VCaP (cell line): ENCODE measurements around the gene IGFL3.
"Not testable (repeated sequence)": the region's sequence is repeated elsewhere in the genome, so short reads cannot be mapped to it uniquely, and the experiment has no call there.

Experiments used
- H3K27ac ChIP-seq: fragments of 450-650 bp; 2 replicates; pipeline ENCODE4 v1.5.1; 2017
- CTCF ChIP-seq: fragments of 450-650 bp; conservative IDR thresholded peaks from 2 replicates; pipeline ENCODE4 v1.5.1; 2017; ENCODE audit warnings: mild to moderate bottlenecking, moderate library complexity

Gene IGFL3

GRCh38 chr19:46082728-46083050 lies 41.8 kb downstream of the IGFL3 start:
- TF ChIP-seq CTCF, result no peak
- H3K27ac ChIP-seq, result no peak overlapping the region

- TF ChIP-seq CTCF, result peak; percentile 87
- H3K27ac ChIP-seq, result no peak overlapping the region
Observed at GRCh38 chr19:46081928-46082727, 42.4 kb downstream of the IGFL3 start.

GRCh38 chr19:46080561-46080960 lies 43.9 kb downstream of the IGFL3 start:
- no peak for TF ChIP-seq CTCF

GRCh38 chr19:46079576-46079975 lies 44.9 kb downstream of the IGFL3 start:
- no peak for TF ChIP-seq CTCF
- H3K27ac ChIP-seq, result no peak overlapping the region

More at GRCh38 chr19:46080561-46080960, 43.9 kb downstream of the IGFL3 start:
- no peak overlapping the region for H3K27ac ChIP-seq

DNA sequence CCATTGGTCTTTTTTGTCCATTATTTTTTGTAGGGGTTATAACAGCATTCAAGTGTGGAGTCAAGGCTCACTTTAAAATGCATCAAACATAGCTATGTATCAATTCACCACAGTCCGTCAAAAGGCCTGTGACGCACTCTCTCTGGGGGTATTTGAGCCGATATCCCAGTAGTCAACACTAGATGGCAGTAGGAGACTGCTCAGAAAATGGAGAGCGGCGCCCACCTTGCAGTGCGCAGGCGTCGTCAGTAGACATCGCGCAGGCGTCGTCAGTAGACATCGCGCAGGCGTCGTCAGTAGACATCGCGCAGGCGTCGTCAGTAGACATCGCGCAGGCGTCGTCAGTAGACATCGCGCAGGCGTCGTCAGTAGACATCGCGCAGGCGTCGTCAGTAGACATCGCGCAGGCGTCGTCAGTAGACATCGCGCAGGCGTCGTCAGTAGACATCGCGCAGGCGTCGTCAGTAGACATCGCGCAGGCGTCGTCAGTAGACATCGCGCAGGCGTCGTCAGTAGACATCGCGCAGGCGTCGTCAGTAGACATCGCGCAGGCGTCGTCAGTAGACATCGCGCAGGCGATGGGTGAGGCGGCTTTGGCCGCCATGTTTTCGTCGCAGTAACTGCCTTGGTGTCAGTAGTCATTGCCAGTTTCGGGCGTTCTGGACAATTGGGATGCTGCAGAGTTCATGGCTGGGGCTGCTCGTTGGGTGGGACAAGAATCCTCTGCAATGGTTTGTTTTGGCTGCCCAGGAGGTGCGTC lies 45.7 kb downstream of the IGFL3 start:
- TF ChIP-seq CTCF, result peak; percentile 65
- not testable (repeated sequence) for H3K27ac ChIP-seq

DNA sequence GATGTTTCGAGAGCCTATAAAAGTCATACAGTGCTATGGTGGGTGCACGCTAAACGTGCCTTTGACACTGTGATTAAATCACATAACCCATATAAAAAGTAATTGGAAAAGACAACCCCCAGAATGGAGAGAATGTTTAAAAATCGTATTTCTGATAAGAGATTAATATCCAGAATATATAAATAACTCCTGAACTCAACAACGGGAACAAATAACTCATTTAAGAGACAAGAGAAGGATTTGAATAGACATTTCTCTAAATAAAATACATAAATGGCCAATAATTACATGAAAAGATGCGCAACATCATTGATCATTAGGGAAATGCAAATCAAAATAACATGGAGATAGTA lies 46.7 kb downstream of the IGFL3 start:
- no peak overlapping the region for H3K27ac ChIP-seq
- TF ChIP-seq CTCF, result no peak; the same call in none of the 2 replicates

GRCh38 chr19:46076951-46077814 lies 47.3 kb downstream of the IGFL3 start:
- no peak overlapping the region for H3K27ac ChIP-seq
- TF ChIP-seq CTCF, result peak; percentile 99
